Adrenal gland (tissue), 12 donors: ENCODE data around the gene CACNG1. TPM values are rescaled to one million over a fixed set of nuclear protein-coding genes. Genes with fewer than 3 reads are reported as not detected.

Experiments
- DNase-seq, 7 donors: peaks; one replicate each; pipeline ENCODE4 v3.0.0-alpha.2; 2019 to 2020
- H3K27ac ChIP-seq, 5 donors: fragments of 200-600 bp; sonication (generic) in 4 of 5; 1 replicate in 3 of 5; 2 replicates in 2 of 5; pipeline versions ENCODE4 v1.5.1 to v1.8.0; 2016 to 2020; ENCODE audit warnings: mild to moderate bottlenecking in 1 of 5
- H3K27me3 ChIP-seq: fragments of 200-600 bp; 2 replicates; pipeline ENCODE4 v1.8.0; 2021
- H3K36me3 ChIP-seq, 2 donors: fragments of 200-600 bp; replicated peaks in 1 of 2; 1 replicate in 1 of 2; 2 replicates in 1 of 2; pipeline versions ENCODE4 v1.5.1 to v1.8.0; 2018 to 2022
- H3K4me1 ChIP-seq, 2 donors: fragments of 200-600 bp; replicated peaks in 1 of 2; 1 replicate in 1 of 2; 2 replicates in 1 of 2; pipeline versions ENCODE4 v1.5.1 to v1.8.0; 2018 to 2021
- H3K4me3 ChIP-seq, 4 donors: fragments of 200-600 bp; sonication (generic) in 3 of 4; one replicate each; pipeline ENCODE4 v1.5.1; 2016 to 2018
- H3K9me3 ChIP-seq, 3 donors: fragments of 200-600 bp; sonication (generic) in 1 of 3; replicated peaks in 1 of 3; 1 replicate in 2 of 3; 2 replicates in 1 of 3; pipeline versions ENCODE4 v1.5.1 to v1.8.0; 2016 to 2021
- POLR2A ChIP-seq, 2 donors: fragments of 450-650 bp; IDR thresholded peaks; one replicate each; pipeline ENCODE4 v1.6.1; 2017; ENCODE audit warnings: antibody characterized with exemption in 2 of 2, mild to moderate bottlenecking in 2 of 2, moderate library complexity in 1 of 2
- WGBS, 4 donors: extraction: QIAGEN DNeasy Blood & Tissue Kit in 2 of 4; methylation state at CpG; one replicate each; pipeline versions ENCODE4 v1.1.5 to v1.1.7; 2013 to 2017; 5-methylcytosine and 5-hydroxymethylcytosine counted together
- intact Hi-C, 2 donors: fragments of 100-400 bp; cut with DNase I; formaldehyde crosslinking; loops; one replicate each; pipeline versions ENCODE4 v1.14.1 to v1.15.0; 2022 to 2023
- polyA plus RNA-seq, 3 donors: library from polyadenylated mRNA; stranded (reverse); fragments of 200-250 nt in 2 of 3; fragments of 350-450 nt in 1 of 3; fragmentation: Illumina TruSeq in 1 of 3; extraction: RNeasy Lipid Tissue Mini Kit (QIAGEN cat#74804) in 1 of 3; gene quantifications; one replicate each; pipeline ENCODE4 v1.2.3, GENCODE V29; 2013 to 2014
- total RNA-seq, 9 donors: library from RNA; depleted of rRNA in 4 of 9; stranded (reverse); fragments of >200 nt in 4 of 9; fragments of 120-200 nt in 1 of 9; fragmentation: NEBNext Ultra II Directional in 1 of 9; extraction: Animal tissue kit (Norgen Biotek cat#: 25700) in 1 of 9; gene quantifications; one replicate each; pipeline versions ENCODE4 v1.1.0 to v1.2.4, GENCODE V29; 2013 to 2023
- TF ChIP-seq, protein P1 (sequence below), 6 experiments: fragments of 450-650 bp in 4 of 6; fragments of 200-600 bp in 2 of 6; sonication (generic) in 1 of 6; IDR thresholded peaks; 1 replicate in 5 of 6; 2 replicates in 1 of 6; pipeline versions ENCODE4 v1.5.1 to v1.8.0; 2016 to 2021; ENCODE audit warnings: antibody characterized with exemption in 6 of 6, mild to moderate bottlenecking in 2 of 6, moderate library complexity in 1 of 6
- donor health status: healthy with polysubstance abuse.
- donor health status: Bipolar disorder and iron deficiency.
- donor health status: DM: yes; HTN: yes; CAD: no.
- donor health status: DM: no; HTN: no; CAD: no.
- donor health status: DM: no; HTN: no; CAD: no.
- donor health status: DM: yes; HTN: yes; CAD: no.

Gene CACNG1
- total and polyA plus RNA-seq, 12 donors, result 0.28 to 5.9 (median 1.2) TPM; not detected in 2

DNA sequence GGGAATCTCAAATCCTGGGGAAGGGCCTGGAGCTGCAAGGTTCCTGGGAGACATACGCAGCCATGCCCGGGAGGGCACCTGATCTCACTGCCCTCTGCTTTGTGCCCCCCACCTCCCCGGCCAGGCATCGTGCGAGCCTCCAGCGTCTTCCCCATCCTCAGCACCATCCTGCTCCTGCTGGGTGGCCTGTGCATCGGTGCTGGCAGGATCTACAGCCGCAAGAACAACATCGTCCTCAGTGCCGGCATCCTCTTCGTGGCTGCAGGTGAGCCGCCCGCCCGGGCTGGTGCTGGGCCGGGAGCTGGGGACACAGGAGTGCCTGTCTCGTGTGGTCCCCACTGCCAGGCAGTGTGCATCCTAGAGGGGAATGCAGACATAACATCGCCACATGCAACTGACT lies 19.6 kb upstream of the CACNG1 start:
- Histone ChIP-seq H3K27ac (no peak overlapping the region), H3K4me1 (no peaks in the 10 kb centered on the region), H3K27me3 (no peaks in the 10 kb centered on the region), H3K9me3 (no peaks in the 10 kb centered on the region), H3K4me3 (no peak overlapping the region), H3K36me3 (no peaks in the 10 kb centered on the region)
- intact Hi-C loops, result no loop called here
- TF ChIP-seq POLR2A (IDR thresholded peaks at IDR 0.05), result no peak
- TF ChIP-seq, protein P1, sequence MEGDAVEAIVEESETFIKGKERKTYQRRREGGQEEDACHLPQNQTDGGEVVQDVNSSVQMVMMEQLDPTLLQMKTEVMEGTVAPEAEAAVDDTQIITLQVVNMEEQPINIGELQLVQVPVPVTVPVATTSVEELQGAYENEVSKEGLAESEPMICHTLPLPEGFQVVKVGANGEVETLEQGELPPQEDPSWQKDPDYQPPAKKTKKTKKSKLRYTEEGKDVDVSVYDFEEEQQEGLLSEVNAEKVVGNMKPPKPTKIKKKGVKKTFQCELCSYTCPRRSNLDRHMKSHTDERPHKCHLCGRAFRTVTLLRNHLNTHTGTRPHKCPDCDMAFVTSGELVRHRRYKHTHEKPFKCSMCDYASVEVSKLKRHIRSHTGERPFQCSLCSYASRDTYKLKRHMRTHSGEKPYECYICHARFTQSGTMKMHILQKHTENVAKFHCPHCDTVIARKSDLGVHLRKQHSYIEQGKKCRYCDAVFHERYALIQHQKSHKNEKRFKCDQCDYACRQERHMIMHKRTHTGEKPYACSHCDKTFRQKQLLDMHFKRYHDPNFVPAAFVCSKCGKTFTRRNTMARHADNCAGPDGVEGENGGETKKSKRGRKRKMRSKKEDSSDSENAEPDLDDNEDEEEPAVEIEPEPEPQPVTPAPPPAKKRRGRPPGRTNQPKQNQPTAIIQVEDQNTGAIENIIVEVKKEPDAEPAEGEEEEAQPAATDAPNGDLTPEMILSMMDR (IDR thresholded peaks at IDR 0.05), result no peak
- no peak for DNase-seq
- WGBS, 4 donors, result 88 to 93% (median 92%) methylated on average over 10 to 17 of the region's 17 CpGs

DNA sequence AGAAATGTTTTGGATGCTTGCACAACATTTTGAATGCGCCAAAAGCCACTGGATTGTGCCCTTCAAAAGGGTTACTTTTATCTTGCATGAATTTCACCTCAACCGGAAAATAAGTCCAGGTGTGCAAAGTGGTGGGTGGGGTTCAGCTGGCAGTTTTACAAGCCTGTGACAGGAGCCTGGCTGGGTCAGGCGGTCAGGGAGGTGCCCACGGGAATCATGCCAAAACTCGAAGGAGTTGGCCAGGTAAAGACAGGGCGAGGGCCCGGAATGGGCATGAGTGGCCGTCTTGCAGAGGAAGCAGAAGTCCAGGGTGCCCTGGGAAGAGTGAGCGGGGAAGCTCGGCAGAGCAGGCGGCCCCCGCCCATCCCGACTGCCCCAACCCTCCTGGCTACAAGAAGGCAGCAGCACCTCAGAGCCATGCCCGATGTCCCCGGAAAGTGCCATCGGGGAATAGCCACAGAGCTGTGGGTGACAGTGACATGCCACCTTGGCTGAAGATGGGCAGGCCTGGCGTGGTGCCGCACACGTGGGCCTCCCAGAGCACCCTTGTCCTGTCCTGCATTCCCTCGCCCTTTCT lies 19.1 kb upstream of the CACNG1 start:
- Histone ChIP-seq H3K27me3 (no peaks in the 10 kb centered on the region), H3K27ac (no peak overlapping the region), H3K36me3 (no peaks in the 10 kb centered on the region), H3K4me1 (no peaks in the 10 kb centered on the region), H3K4me3 (no peak overlapping the region), H3K9me3 (no peaks in the 10 kb centered on the region)
- 88 to 91% (median 89%) methylated on average over 15 to 20 of the region's 20 CpGs for WGBS, 4 donors
- no peak for TF ChIP-seq POLR2A (IDR thresholded peaks at IDR 0.05)
- TF ChIP-seq, protein P1 (IDR thresholded peaks at IDR 0.05), result no peak
- intact Hi-C loops, result no loop called here
- DNase-seq, result no peak

DNA sequence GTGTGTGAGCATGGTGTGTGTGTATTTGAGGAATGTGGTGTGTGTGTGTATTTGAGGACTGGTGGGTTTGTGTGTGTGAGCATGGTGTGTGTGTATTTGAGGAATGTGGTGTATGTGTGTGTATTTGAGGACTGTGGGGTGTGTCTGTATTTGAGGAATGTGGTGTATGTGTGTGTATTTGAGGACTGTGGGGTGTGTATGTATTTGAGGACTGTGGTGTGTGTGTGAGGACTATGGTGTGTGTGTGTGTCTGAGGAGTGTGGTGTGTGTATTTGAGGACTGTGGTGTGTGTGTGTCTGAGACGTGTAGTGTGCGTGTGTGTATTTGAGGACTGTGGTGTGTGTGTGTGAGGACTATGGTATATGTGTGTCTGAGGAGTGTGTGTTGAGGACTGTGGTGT lies 18.0 kb upstream of the CACNG1 start:
- Histone ChIP-seq H3K4me1 (no peaks in the 10 kb centered on the region), H3K27me3 (no peaks in the 10 kb centered on the region), H3K27ac (no peak overlapping the region), H3K36me3 (no peaks in the 10 kb centered on the region), H3K9me3 (no peaks in the 10 kb centered on the region), H3K4me3 (no peak overlapping the region)
- WGBS, 4 donors, result 71 to 89% (median 84%) methylated on average over 1 to 2 of the region's 2 CpGs
- intact Hi-C loops, result no loop called here
- DNase-seq, result no peak
- no peak for TF ChIP-seq POLR2A (IDR thresholded peaks at IDR 0.05)
- TF ChIP-seq, protein P1 (IDR thresholded peaks at IDR 0.05), result no peak

DNA sequence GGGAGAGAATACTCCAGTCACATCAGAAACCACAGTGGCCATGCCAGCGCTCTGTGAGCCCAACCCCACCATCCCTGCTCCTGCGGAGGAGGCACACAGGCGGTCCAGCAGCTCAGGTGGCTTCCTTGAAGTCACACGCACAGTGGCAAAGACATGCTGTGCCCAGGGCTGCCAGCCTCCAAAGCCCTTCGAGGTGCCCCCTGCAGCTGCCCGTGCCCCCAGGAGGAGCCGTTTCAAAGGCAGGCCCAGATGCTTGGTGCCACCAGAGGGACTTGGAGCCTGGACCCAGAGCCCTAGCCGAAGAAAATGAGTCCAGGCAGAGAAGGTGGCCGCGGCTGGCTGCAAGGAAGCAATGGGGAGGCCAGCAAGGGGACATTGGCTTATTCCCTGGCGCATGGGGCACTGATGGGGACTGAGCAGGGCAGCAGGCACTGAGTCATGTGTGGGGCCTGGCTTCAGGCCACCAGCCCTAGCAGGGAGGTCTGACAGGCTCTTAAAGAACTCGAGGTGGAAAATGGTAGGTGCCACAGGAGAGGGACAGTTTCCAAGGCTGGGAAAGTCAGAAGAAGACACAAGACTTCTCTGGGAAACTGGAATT lies 17.2 kb upstream of the CACNG1 start:
- peak in 5 of 7 donors; percentile 35 to 64 (median 51) for DNase-seq
- H3K9me3 ChIP-seq, result no peaks in the 10 kb centered on the region
- no peaks in the 10 kb centered on the region for H3K4me1 ChIP-seq
- no peak overlapping the region for H3K4me3 ChIP-seq
- TF ChIP-seq, protein P1 (IDR thresholded peaks at IDR 0.05), result no peak
- TF ChIP-seq POLR2A (IDR thresholded peaks at IDR 0.05), result no peak
- no peak overlapping the region for H3K27ac ChIP-seq
- H3K36me3 ChIP-seq, result no peaks in the 10 kb centered on the region
- H3K27me3 ChIP-seq, result no peaks in the 10 kb centered on the region
- intact Hi-C loops, result no loop called here
- 59 to 81% (median 76%) methylated on average over 6 to 12 of the region's 12 CpGs for WGBS, 4 donors
